ENCODE results near the gene COLEC11.

COLEC11 gene

GRCh38 chr2:3594493-3595281 lies at the start of gene COLEC11:
COLEC11 (plus strand) TSS chr2:3595112; CDS start chr2:3604341, 9,229 bp downstream.
- peak; percentile 34 for TF ChIP-seq CTCF (IDR thresholded peaks at IDR 0.05; ENCODE audit: low read length, missing control alignments)
- H3K4me3 ChIP-seq (replicated peaks; ENCODE audit: low read depth, low read length): peak within 1 kb of the TSS; percentile 42
- peak; percentile 50 for DNase-seq (ENCODE audit: low read depth)

GRCh38 chr2:3545788-3546478 lies 49.0 kb upstream of the COLEC11 start:
- H3K4me3 ChIP-seq (replicated peaks; ENCODE audit: low read depth, low read length): no peak overlapping the region
- TF ChIP-seq CTCF (IDR thresholded peaks at IDR 0.05; ENCODE audit: low read length, missing control alignments): no peak

DNA sequence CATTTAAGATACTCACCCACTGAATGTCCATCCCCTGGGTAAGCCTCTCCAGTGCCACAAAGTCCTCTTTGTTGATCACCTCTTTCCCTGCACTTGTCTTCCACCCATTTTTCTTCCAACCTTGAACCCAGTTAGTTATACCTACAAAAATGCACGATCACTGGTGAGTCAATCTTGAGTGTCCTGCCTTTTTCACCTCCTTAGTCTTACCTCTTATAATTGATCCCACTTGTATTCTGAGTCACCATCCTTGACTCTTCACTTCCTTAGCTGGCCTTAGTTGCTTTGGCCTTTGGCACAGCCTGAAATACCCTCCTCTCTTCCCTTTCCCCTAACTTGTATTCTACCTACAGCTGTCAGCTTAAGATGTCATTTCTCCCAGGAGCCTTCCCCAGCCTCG lies 47.0 kb upstream of the COLEC11 start:
- no peak overlapping the region for H3K4me3 ChIP-seq (replicated peaks; ENCODE audit: low read depth, low read length)
- no peak for DNase-seq (ENCODE audit: low read depth)
- TF ChIP-seq CTCF (IDR thresholded peaks at IDR 0.05; ENCODE audit: low read length, missing control alignments): no peak

More at GRCh38 chr2:3545788-3546478, 49.0 kb upstream of the COLEC11 start:
- no peak for DNase-seq (ENCODE audit: low read depth)

DNA sequence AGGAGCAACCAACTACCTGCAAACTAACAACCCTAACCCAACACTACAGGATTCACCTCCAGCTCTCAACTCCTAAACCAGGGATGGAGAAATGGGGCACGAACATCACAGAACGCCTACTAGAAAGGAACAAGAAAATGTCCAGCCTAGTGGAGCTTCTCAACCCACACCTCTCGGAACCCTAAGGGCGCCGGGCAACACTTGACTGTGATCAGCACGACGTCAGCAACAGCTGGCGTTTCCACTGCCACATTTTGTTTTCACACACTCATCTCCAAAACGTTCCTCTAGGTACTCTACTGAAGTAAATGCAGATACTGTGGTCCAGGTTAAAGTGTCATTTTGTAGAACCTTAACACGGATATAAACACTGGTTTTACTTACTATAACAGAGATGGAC lies 41.0 kb upstream of the COLEC11 start:
- no peak overlapping the region for H3K4me3 ChIP-seq (replicated peaks; ENCODE audit: low read depth, low read length)

DNA sequence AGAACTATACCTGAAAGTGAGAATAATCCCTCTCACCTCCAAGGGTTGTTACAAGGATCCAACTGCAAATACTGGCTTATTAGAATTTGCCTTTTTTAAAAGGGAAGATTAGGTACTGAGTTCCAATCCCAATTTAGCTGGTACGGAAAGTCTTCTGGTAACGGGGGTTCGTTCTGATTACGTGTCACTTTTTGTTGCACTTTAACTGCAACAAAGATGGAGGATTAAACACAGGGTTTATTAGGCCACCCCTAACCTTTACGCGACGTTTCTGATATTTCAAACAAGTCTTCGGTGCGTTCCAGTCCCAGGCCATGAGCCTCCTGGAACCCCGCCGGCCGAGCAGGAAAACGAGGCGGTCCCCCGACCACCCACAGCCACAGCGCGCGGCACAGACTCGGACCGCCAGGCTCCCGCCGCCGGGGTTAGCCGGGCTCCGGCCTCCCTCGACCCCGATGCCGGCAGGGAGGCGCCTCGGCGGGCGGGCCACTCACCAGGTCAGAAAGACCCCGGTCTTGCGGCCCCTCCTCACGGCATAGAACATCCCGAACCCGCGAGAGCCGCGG lies 37.2 kb upstream of the COLEC11 start:
- DNase-seq (ENCODE audit: low read depth): no peak
- no peak for TF ChIP-seq CTCF (IDR thresholded peaks at IDR 0.05; ENCODE audit: low read length, missing control alignments)
- H3K4me3 ChIP-seq (replicated peaks; ENCODE audit: low read depth, low read length): peak overlapping the region; percentile 78

More for the DNA sequence above, 41.0 kb upstream of the COLEC11 start:
- TF ChIP-seq CTCF (IDR thresholded peaks at IDR 0.05; ENCODE audit: low read length, missing control alignments): no peak
- no peak for DNase-seq (ENCODE audit: low read depth)

DNA sequence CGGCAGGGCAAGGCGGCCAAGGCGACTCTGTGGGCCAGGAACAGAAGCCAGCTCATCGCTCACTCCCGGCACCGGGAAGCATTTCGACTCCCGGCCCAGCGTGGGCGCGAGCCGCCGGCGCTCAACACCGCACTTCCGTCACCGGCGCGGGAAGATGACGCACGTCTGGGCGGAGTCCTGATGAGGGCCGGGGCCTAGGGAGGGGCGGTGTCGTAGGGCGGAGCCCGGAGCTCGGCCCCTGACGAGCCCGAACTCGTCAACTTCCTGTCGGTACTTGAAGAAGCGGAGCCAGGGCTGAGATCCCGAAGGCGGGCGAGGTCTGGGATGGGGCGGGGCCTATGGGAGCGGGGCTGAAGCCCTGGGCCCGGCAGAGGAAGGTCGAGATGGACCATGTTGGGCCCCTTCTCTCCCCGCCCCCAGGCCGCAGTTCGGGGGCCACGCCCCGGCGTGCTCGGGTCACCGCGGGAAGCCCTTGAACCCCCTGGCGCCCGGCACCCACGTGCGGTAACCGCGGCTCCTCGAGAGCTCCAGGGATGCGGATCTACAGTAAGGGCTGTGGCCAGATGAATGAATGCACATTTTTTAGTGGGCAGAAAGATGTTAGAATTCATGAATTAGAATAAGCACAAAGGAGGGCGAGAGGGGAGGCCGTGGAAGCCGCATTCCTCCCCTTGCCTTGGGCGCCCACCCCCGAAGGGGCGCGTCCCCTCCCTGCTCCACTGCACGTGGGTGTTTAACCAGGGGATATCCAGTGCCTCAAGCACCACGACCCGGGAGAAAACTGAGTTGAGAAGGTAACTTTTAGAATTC lies 36.5 kb upstream of the COLEC11 start, which contains the start of gene RNASEH1:
RNASEH1 (minus strand) TSS at position 129 of the 810 bp plus-strand sequence; CDS start at position 56, 73 bp downstream.
- TF ChIP-seq CTCF (IDR thresholded peaks at IDR 0.05; ENCODE audit: low read length, missing control alignments): no peak
- DNase-seq (ENCODE audit: low read depth): peak; percentile 99
- peak within 1 kb of the TSS; percentile 78 for H3K4me3 ChIP-seq (replicated peaks; ENCODE audit: low read depth, low read length)
